Duodenal mucosa (tissue), 2 donors: Measurements from ENCODE around the gene SZRD1.

Experiments
- H3K27ac ChIP-seq: one replicate; pipeline ENCODE4 v1.7.0; 2013; ENCODE audit warnings: low read depth, low read length
- H3K27me3 ChIP-seq, 2 donors: one replicate each; pipeline ENCODE4 v1.7.0; 2013; ENCODE audit warnings: low read length in 2 of 2, control low read depth in 1 of 2; ENCODE audit not compliant: insufficient read depth in 2 of 2, control insufficient read depth in 1 of 2
- H3K36me3 ChIP-seq, 2 donors: one replicate each; pipeline ENCODE4 v1.7.0; 2013; ENCODE audit warnings: low read length in 2 of 2, control low read depth in 1 of 2; ENCODE audit not compliant: insufficient read depth in 2 of 2, control insufficient read depth in 1 of 2
- H3K4me1 ChIP-seq, 2 donors: one replicate each; pipeline ENCODE4 v1.7.0; 2013; ENCODE audit warnings: low read length in 2 of 2, control low read depth in 1 of 2; ENCODE audit not compliant: insufficient read depth in 2 of 2, control insufficient read depth in 1 of 2
- H3K4me3 ChIP-seq, 2 donors: one replicate each; pipeline ENCODE4 v1.7.0; 2013; ENCODE audit warnings: low read length in 2 of 2, low read depth in 1 of 2
- H3K9ac ChIP-seq, 2 donors: one replicate each; pipeline ENCODE4 v1.7.0; 2013; ENCODE audit warnings: low read length in 2 of 2, low read depth in 1 of 2
- H3K9me3 ChIP-seq, 2 donors: one replicate each; pipeline ENCODE4 v1.7.0; 2013; ENCODE audit warnings: low read length in 2 of 2, control low read depth in 1 of 2; ENCODE audit not compliant: control insufficient read depth in 1 of 2

The SZRD1 gene

DNA sequence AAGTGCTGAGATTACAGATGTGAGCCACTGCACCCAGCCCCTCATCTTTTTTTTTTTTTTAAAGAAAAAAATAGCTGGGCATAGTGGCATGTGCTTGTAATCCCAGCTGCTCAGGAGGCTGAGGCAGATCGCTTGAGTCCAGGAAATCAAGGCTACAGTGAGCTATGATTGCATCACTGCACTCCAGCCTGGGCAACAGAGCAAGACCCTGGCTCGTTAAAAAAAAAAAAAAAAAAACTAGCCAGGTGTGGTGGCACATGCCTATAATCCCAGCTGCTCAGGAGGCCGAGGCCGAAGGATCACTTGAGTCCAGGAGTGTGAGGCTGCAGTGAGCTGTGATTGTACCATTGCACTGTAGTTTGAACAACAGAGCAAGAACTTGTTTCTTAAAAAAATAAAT lies 13.8 kb downstream of the SZRD1 start:
- Histone ChIP-seq H3K36me3 (no peaks in the 10 kb centered on the region), H3K27ac (no peak overlapping the region), H3K27me3 (no peaks in the 10 kb centered on the region), H3K9ac (no peak overlapping the region), H3K9me3 (no peaks in the 10 kb centered on the region), H3K4me1 (peaks cover 17 to 34% of the 10 kb centered on the region in 2 donors), H3K4me3 (no peak overlapping the region)

GRCh38 chr1:16383888-16384287 lies 16.8 kb downstream of the SZRD1 start:
- Histone ChIP-seq H3K9ac (no peak overlapping the region), H3K4me3 (no peak overlapping the region), H3K9me3 (no peaks in the 10 kb centered on the region), H3K36me3 (no peaks in the 10 kb centered on the region), H3K27ac (no peak overlapping the region), H3K27me3 (no peaks in the 10 kb centered on the region), H3K4me1 (peaks cover 34 to 36% of the 10 kb centered on the region in 2 donors)

DNA sequence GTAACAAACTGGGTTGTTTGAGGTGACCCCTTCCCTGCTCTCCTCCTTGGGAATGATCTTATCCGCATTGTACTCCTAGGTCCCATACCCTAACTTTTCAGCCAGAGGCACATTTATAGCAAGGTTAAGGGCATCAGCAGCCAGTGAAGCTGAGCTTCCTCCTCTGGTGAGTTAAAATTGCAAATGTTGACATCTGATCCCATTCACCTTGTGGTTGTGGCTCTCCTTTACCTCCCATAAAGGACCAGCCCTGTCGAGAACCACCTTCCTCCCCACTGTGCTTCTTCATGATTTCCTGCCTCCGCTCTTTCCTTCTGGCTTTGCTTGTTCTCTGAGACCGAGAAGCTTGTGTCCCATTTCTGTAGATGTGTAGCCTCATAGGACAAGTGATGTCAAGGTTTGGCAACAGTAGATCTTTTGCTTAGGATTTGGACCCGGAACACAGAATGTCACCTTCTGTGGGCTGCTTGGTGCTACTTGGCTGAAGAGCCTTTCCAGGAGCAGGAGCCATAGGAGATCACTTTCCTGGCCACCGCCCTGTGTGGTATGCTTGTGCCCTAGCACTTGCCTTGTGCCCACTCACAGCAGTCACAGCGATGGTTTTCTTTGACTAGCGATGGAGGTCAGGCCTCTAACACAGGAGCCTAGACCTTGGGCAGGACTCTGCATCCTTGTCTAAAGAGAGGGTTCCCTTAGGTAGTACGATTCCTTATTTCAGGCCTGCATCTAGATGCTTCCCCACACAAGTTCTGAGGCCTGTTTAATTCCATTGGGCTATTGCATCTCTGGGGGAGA lies 18.8 kb downstream of the SZRD1 start:
- Histone ChIP-seq H3K36me3 (no peaks in the 10 kb centered on the region), H3K4me1 (peaks cover 30 to 36% of the 10 kb centered on the region in 2 donors), H3K4me3 (no peak overlapping the region), H3K9ac (no peak overlapping the region), H3K9me3 (no peaks in the 10 kb centered on the region), H3K27ac (no peak overlapping the region), H3K27me3 (no peaks in the 10 kb centered on the region)

DNA sequence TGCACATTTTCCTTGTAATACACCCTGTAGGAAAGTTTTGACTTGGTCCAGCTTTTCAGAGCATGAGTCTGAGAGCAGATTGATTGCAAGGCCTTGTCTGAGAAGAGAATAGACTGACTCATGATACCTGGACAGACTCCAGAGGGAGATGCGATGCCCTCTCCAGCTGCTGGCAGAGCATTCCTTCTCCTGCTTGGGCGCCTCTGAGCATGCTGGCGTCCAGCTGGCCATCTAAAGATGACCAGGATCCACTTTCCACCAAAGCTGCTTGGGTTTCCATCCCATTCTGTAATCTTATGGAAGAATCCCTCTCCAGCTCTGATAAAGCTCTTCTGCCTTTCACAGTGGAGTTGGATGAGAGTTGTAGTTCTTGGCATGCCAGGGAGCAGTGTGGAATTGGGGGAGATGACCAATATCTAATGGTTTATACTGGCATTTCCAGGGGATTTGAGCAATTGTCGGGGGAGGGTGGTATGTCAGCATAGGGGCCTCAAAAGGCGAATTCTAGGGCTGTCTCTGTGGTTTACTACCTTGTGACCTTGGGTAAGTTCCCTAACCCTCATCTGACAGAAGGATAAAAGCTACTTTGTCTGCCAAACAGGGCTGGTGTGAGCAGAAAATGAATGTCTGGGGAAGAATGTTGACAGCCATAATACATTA lies 19.5 kb downstream of the SZRD1 start:
- H3K4me1 ChIP-seq = peaks cover 33 to 36% of the 10 kb centered on the region in 2 donors
- H3K9ac ChIP-seq = no peak overlapping the region
- no peaks in the 10 kb centered on the region for H3K36me3 ChIP-seq
- no peak overlapping the region for H3K27ac ChIP-seq
- no peaks in the 10 kb centered on the region for H3K27me3 ChIP-seq
- H3K9me3 ChIP-seq = no peaks in the 10 kb centered on the region
- peak overlapping the region in 1 of 2 donors; percentile 61 for H3K4me3 ChIP-seq

DNA sequence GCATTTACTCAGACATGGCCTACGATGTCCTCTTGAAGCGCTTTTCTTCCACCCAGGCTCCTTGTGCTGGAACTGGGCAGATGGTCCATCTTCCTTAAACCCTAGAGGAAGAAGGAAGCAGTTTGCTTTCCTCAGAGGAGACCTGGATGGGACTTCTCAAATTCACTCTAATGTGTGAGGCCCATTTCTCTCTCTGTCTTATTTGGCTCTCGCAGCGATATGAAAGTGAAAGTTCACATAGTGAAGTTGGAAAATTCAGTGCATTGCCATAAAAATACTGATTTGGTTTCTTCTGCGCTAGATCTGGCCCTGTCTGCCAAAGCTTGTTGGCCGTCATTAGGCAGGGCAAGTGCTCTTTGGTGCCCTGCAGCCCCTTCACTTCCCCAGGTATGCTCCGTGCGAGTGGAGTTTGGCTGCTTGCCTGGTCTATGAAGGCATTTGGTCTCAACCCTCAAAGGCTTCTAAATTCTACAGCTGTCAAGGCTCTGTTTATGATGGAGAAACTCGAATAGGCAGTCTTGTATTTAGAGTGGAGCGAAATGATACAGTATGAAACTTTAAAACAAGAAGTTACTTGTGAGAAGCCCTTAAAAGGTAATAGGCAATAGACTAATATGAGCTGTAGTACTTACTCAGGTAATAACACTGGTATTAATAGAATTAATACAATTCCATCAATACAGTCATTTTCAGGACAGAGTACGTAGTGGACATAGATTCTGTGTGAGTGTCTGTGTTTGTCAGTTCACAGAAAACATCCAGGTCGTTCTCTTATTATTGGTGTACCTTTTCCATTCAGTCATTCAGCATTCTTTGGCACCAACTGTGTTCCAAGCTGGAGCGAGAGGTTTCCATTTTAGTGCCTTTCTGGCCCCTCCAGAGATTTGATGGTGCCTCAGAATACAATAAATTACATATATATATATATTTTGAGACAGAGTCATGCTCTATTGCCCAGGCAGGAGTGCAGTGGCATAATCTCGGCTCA lies 20.5 kb downstream of the SZRD1 start:
- Histone ChIP-seq H3K36me3 (no peaks in the 10 kb centered on the region), H3K4me3 (peak overlapping the region; percentile 61 to 65), H3K4me1 (peaks cover 34 to 36% of the 10 kb centered on the region in 2 donors), H3K9me3 (no peaks in the 10 kb centered on the region), H3K27ac (no peak overlapping the region), H3K27me3 (no peaks in the 10 kb centered on the region), H3K9ac (peak overlapping the region in 1 of 2 donors; percentile 20)

DNA sequence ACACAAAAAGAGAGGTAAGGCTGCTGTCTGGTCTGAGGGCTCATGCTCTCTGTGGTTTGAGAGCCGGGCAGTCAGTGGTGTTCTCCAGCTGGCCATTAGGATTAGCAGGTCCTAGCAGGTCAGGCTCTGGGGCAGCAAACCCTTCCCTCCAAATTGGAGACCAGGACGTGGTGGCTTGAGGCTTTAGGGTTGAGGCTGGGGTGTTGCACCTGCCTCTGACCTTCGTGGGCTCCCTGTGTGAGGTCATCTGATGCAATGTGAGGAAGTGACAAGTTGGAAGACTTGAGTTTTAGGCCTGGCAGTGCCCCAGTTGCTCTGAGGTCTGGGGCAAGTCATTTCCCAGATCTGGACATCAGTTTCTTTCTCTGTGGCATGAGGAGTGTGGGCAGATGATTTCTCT lies 24.4 kb downstream of the SZRD1 start:
- Histone ChIP-seq H3K27ac (no peak overlapping the region), H3K27me3 (no peaks in the 10 kb centered on the region), H3K4me3 (no peak overlapping the region), H3K9ac (no peak overlapping the region), H3K9me3 (no peaks in the 10 kb centered on the region), H3K36me3 (peaks cover 22 to 31% of the 10 kb centered on the region in 2 donors), H3K4me1 (peaks cover 18 to 20% of the 10 kb centered on the region in 2 donors)

GRCh38 chr1:16392740-16393569 lies 25.9 kb downstream of the SZRD1 start:
- peaks cover 25 to 39% of the 10 kb centered on the region in 2 donors for H3K36me3 ChIP-seq
- no peaks in the 10 kb centered on the region for H3K27me3 ChIP-seq
- H3K27ac ChIP-seq = no peak overlapping the region
- no peaks in the 10 kb centered on the region for H3K9me3 ChIP-seq
- no peak overlapping the region for H3K9ac ChIP-seq
- H3K4me3 ChIP-seq = no peak overlapping the region
- peaks cover 2 to 14% of the 10 kb centered on the region in 2 donors for H3K4me1 ChIP-seq

- peaks cover 25 to 41% of the 10 kb centered on the region in 2 donors for H3K36me3 ChIP-seq
- H3K9me3 ChIP-seq = no peaks in the 10 kb centered on the region
- peaks cover 0 to 14% of the 10 kb centered on the region in 2 donors for H3K4me1 ChIP-seq
- no peaks in the 10 kb centered on the region for H3K27me3 ChIP-seq
- H3K9ac ChIP-seq = no peak overlapping the region
- no peak overlapping the region for H3K4me3 ChIP-seq
- no peak overlapping the region for H3K27ac ChIP-seq
These were observed 26.8 kb downstream of the SZRD1 start for GRCh38 chr1:16393570-16394521.
